GM21717 (cell line): ENCODE measurements around the gene NIN.

Source experiments
- ATAC-seq: cut with Tn5 transposase; IDR thresholded peaks from one replicate; pipeline ENCODE4 v1.9.1; 2021; ENCODE audit warnings: mild to moderate bottlenecking, moderate library complexity; ENCODE audit not compliant: unreplicated experiment

NIN gene, protein sequence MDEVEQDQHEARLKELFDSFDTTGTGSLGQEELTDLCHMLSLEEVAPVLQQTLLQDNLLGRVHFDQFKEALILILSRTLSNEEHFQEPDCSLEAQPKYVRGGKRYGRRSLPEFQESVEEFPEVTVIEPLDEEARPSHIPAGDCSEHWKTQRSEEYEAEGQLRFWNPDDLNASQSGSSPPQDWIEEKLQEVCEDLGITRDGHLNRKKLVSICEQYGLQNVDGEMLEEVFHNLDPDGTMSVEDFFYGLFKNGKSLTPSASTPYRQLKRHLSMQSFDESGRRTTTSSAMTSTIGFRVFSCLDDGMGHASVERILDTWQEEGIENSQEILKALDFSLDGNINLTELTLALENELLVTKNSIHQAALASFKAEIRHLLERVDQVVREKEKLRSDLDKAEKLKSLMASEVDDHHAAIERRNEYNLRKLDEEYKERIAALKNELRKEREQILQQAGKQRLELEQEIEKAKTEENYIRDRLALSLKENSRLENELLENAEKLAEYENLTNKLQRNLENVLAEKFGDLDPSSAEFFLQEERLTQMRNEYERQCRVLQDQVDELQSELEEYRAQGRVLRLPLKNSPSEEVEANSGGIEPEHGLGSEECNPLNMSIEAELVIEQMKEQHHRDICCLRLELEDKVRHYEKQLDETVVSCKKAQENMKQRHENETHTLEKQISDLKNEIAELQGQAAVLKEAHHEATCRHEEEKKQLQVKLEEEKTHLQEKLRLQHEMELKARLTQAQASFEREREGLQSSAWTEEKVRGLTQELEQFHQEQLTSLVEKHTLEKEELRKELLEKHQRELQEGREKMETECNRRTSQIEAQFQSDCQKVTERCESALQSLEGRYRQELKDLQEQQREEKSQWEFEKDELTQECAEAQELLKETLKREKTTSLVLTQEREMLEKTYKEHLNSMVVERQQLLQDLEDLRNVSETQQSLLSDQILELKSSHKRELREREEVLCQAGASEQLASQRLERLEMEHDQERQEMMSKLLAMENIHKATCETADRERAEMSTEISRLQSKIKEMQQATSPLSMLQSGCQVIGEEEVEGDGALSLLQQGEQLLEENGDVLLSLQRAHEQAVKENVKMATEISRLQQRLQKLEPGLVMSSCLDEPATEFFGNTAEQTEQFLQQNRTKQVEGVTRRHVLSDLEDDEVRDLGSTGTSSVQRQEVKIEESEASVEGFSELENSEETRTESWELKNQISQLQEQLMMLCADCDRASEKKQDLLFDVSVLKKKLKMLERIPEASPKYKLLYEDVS (N-terminal part only)

GRCh38 chr14:50830932-50831725 lies at the start of gene NIN:
Gene NIN (minus strand): TSS chr14:50831162. CDS start chr14:50822056, 9,106 bp downstream.
- peak; percentile 74 for ATAC-seq

GRCh38 chr14:50875359-50876070 lies 44.6 kb upstream of the NIN start:
- ATAC-seq, result peak; percentile 92

- no peak for ATAC-seq
Measured at GRCh38 chr14:50874757-50875156, 43.8 kb upstream of the NIN start.

DNA sequence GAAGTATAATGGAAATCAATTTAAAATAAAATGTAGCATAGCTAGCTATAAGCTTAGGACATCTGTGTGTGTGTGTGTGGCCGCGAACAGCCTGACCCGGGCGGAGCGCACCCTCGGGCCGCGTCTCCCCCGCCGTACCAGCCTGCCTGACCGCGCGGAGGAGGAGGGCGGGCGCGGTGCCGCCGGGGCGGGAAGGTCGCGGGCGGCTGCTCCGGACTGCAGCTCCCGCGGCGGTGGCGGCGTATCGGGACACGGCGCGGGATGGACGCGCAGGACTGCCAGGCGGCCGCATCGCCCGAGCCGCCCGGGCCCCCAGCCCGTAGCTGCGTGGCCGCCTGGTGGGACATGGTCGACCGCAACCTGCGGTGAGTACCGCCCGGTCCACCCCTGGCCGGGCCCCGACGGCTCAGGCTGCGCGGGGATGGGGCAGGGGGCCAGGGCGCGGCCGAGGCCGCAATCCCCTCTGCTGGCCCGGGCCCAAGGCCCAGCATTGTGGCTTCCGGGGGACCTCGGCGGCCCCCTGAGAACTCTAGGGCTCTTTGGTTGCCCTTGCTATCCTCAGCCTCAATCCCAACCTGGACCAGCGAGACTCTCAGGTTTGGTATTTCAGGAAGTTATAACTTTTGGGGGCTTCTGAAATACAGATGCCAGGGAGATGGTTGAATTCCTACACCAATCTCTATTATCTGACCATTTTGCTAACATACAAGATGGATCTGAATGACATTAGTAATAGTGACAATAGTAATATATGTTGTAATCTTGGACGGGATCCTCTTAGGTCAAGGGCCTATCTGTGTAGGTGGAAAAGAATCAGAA lies 41.2 kb upstream of the NIN start, which contains the start of gene ABHD12B:
Gene ABHD12B, plus strand, starts transcription at position 140 of the 819 bp plus-strand sequence. Its CDS starts 122 bp downstream, at position 262.
- no peak for ATAC-seq

DNA sequence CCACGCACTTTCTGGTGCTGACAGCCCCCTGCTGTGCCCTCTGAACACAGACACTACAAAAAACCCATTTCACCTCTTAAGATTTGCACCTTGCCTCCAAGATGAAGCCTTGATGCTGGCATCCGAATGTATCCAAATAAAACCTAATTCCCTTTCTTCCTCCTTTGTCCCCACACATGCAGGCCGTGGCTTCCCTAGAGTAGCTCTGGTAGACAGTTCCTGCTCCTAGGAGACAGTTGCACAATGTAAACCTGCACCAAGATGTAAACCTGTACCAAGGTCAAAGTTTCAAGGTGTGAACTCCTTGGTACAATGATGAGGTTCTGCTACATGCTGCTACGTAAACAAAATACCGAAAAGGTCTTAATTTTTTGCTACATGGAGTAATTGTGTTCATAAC lies 40.3 kb upstream of the NIN start:
- ATAC-seq, result no peak

DNA sequence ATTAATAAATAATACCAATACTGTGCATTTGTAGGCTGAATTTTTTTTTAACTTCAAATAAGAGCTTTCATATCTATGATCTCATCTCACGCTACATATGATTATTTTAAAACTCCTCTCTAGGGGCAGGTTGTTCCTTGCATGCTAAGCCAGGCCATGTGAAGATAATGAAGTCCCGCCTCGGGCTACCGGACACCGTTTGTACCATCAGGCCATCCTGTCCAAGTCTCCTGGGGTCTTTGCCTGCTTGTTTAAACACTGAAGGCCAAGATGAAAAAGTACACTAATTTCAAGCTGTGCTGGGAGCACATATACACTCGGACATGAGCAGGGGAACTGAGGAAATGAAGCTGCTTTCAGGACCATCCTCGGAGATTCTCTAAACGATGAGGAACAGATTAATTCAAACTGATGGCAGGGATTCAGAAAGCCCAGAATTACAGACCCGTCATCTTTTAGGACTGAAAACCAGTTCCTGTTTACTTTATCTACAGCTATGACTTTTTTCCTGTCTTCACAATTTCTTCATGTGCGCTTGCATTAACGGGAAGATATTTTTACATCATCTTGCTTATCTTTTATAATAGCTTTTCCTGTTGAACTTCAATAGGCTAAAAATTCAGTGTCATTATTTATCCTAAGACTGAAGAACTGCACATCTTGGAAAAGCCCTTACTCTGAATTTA lies 34.6 kb upstream of the NIN start:
- ATAC-seq, result no peak

- ATAC-seq, result no peak
Measured at GRCh38 chr14:50864946-50865345, 34.0 kb upstream of the NIN start.

DNA sequence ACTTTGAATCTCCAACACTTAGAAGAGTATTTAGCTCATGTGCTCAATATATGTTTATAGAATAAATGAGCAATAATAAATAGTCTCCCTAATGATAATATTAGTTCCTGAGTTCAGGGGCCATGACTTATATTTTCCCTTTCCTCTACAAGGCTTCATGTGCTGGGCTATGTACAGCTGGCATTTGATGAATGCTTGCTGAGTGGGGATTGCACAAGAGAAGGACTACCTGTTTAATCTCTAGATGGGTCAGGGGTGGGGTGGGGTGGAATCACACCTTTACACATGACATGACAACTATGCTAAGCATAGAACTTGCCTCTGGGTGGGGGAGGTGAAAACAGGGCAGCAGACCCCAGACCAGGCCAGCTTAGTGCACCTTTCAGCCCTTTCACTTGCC lies 33.3 kb upstream of the NIN start:
- ATAC-seq, result no peak

DNA sequence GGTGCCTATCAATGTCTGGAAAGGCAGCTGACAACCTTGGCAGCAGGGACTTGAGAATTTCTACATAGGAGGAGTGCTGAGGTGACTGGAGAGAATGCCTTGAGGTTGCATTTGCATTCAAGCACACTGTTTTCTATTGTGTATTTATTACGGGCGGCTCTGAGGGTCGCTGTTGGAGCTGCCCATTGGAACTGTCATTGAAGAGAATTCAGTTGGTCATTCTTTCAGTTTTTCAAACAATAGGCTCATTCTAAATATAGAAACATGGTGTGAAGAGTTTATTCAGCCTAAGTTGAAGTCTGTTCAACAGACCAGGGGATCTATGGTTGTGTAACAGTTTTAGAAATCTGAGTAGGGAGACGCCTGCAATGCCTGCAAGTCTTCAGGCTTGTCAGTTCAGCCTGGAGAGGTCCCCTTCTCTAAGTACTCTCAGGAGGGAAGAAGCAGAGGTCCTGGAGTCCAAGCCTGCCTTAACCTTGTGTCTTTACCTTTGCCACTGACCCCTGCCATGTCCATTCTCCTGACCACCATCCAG lies 31.1 kb upstream of the NIN start:
- no peak for ATAC-seq

GRCh38 chr14:50860478-50861086 lies 29.6 kb upstream of the NIN start:
- ATAC-seq, result peak; percentile 47

DNA sequence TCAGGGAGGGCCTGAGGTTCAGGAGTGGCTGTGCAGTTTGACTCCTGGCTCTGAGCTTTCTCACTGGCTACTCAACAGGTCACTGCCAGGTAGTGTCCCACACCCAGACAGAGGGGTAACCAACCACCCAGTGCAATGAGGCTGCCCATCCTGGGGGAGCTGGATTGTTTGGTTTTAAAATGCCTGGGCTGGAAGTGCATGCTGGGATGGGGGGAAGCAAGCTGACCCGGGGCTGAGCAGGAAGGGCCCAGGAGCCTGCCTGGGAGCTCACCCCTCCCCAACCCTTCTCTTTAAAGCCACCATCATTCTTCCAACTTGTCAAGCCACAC lies 28.3 kb upstream of the NIN start:
- ATAC-seq, result peak; percentile 22

GRCh38 chr14:50856660-50857059 lies 25.7 kb upstream of the NIN start:
- no peak for ATAC-seq

- no peak for ATAC-seq
Measured at GRCh38 chr14:50855558-50855957, 24.6 kb upstream of the NIN start.

GRCh38 chr14:50854521-50854920 lies 23.6 kb upstream of the NIN start:
- no peak for ATAC-seq

DNA sequence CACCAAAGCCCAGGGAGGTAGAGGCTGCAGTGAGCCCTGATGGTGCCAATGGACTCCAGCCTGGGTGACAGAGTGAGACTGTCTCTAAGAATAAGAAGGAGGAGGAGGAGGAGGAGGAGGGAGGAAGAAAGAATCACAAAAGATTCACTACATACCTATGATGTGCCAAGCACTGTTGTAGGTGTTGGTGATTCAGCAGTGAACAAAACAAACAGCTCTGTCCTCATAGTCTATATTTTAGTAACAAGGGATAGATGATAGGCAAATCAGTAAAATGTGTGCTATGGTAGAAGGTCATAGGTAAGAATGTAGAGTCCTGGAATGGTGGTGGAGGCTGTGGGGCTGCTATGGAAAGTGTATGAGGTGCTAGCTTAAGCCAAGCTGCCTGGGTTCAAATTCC lies 22.9 kb upstream of the NIN start:
- no peak for ATAC-seq

- ATAC-seq, result no peak
Measured at GRCh38 chr14:50846226-50846880, 15.4 kb upstream of the NIN start.

DNA sequence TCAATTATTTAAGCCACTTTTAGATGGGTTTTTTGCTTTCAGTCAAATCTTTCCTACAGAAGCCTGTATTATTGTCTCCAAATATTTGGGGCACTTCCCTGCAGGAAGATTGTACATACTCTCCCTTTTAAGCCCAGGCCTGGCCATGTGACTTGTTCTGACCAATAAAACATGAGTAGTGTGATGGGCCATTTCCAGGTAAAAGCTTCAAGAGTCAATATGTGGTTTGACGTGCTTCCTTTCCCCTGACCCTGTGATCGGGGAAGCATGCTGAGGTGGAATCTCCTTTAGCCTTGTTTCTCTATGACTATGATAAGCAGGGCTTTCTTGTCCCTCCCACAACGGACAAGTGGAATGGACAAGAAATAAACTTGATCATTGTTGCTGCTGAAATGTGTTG lies 14.2 kb upstream of the NIN start:
- no peak for ATAC-seq
